H9 (cell line): ENCODE results near the gene HNRNPH2. TPM values are rescaled to one million over a fixed set of nuclear protein-coding genes. Genes with fewer than 3 reads are reported as not detected.

Source experiments
- DNase-seq: peaks from one replicate; pipeline ENCODE4 v3.0.0-alpha.2; 2017
- H2AFZ ChIP-seq: one replicate; pipeline ENCODE4 v1.6.1; 2013; ENCODE audit warnings: mild to moderate bottlenecking, low read length, control low read depth, moderate library complexity
- H2AK5ac ChIP-seq: 2 replicates; pipeline ENCODE4 v1.6.1; 2013; ENCODE audit warnings: low read length, control low read depth, mixed read lengths; ENCODE audit not compliant: insufficient read length
- H2BK120ac ChIP-seq: one replicate; pipeline ENCODE4 v1.6.1; 2013; ENCODE audit warnings: low read depth, mild to moderate bottlenecking, low read length, control low read depth, inconsistent platforms; ENCODE audit not compliant: poor library complexity, severe bottlenecking
- H2BK12ac ChIP-seq: 2 replicates; pipeline ENCODE4 v1.6.1; 2013; ENCODE audit warnings: low read length, control low read depth, mixed read lengths, low read depth; ENCODE audit not compliant: insufficient read length
- H2BK15ac ChIP-seq: 2 replicates; pipeline ENCODE4 v1.6.1; 2013; ENCODE audit warnings: low read depth, low read length, control low read depth
- H2BK20ac ChIP-seq: one replicate; pipeline ENCODE4 v1.6.1; 2013; ENCODE audit warnings: low read depth, mild to moderate bottlenecking, low read length, control low read depth, inconsistent platforms; ENCODE audit not compliant: poor library complexity, severe bottlenecking
- H2BK5ac ChIP-seq: 2 replicates; pipeline ENCODE4 v1.6.1; 2013; ENCODE audit warnings: low read length, control low read depth, mixed read lengths; ENCODE audit not compliant: insufficient read length
- H3K14ac ChIP-seq: 2 replicates; pipeline ENCODE4 v1.6.1; 2013; ENCODE audit warnings: low read length, control low read depth; ENCODE audit not compliant: insufficient read depth
- H3K18ac ChIP-seq: 2 replicates; pipeline ENCODE4 v1.6.1; 2013; ENCODE audit warnings: low read depth, mild to moderate bottlenecking, mixed read lengths, low read length, control low read depth; ENCODE audit not compliant: insufficient read length
- H3K23ac ChIP-seq: 2 replicates; pipeline ENCODE4 v1.6.1; 2013; ENCODE audit warnings: low read length, control low read depth, mixed read lengths, low read depth; ENCODE audit not compliant: insufficient read length
- H3K23me2 ChIP-seq: 2 replicates; pipeline ENCODE4 v1.6.1; 2013; ENCODE audit warnings: low read depth, mild to moderate bottlenecking, mixed read lengths, low read length, control low read depth; ENCODE audit not compliant: insufficient read length, poor library complexity, severe bottlenecking
- H3K27ac ChIP-seq: 2 replicates; pipeline ENCODE4 v1.5.1; 2013; ENCODE audit warnings: low read length, control low read depth, mixed read lengths, low read depth; ENCODE audit not compliant: insufficient read length
- H3K27me3 ChIP-seq: 2 replicates; pipeline ENCODE4 v1.6.1; 2013; ENCODE audit warnings: low read length, control low read depth, inconsistent platforms; ENCODE audit not compliant: insufficient read depth
- H3K4ac ChIP-seq: 2 replicates; pipeline ENCODE4 v1.6.1; 2013; ENCODE audit warnings: low read depth, mild to moderate bottlenecking, control low read depth, inconsistent platforms, low read length, moderate library complexity
- H3K4me1 ChIP-seq: 2 replicates; pipeline ENCODE4 v1.6.1; 2013; ENCODE audit warnings: low read length, control low read depth, inconsistent platforms; ENCODE audit not compliant: insufficient read depth
- H3K4me2 ChIP-seq: 2 replicates; pipeline ENCODE4 v1.6.1; 2013; ENCODE audit warnings: low read length, control low read depth, mixed read lengths; ENCODE audit not compliant: insufficient read length, insufficient read depth
- H3K56ac ChIP-seq: 2 replicates; pipeline ENCODE4 v1.6.1; 2013; ENCODE audit warnings: low read depth, mild to moderate bottlenecking, mixed read lengths, low read length, control low read depth; ENCODE audit not compliant: insufficient read length
- H3K79me1 ChIP-seq: 2 replicates; pipeline ENCODE4 v1.6.1; 2013; ENCODE audit warnings: low read depth, mild to moderate bottlenecking, moderate library complexity, low read length, control low read depth, inconsistent platforms; ENCODE audit not compliant: insufficient read depth, poor library complexity, severe bottlenecking
- H3K79me2 ChIP-seq: 2 replicates; pipeline ENCODE4 v1.6.1; 2013; ENCODE audit warnings: low read length, control low read depth, inconsistent platforms; ENCODE audit not compliant: insufficient read depth
- H3K9ac ChIP-seq: 2 replicates; pipeline ENCODE4 v1.6.1; 2013; ENCODE audit warnings: low read length, control low read depth, mixed read lengths; ENCODE audit not compliant: insufficient read length; ENCODE audit errors: extremely low read depth
- H3K9me3 ChIP-seq: one replicate; pipeline ENCODE4 v1.6.1; 2013; ENCODE audit warnings: low read depth, low read length, inconsistent platforms; ENCODE audit not compliant: control insufficient read depth
- H3T11ph ChIP-seq: one replicate; pipeline ENCODE4 v1.6.1; 2013; ENCODE audit warnings: mild to moderate bottlenecking, low read length, control low read depth, inconsistent platforms
- H4K20me1 ChIP-seq: one replicate; pipeline ENCODE4 v1.6.1; 2013; ENCODE audit not compliant: control insufficient read depth, insufficient read length, insufficient read depth
- H4K5ac ChIP-seq: 2 replicates; pipeline ENCODE4 v1.6.1; 2013; ENCODE audit warnings: low read depth, mild to moderate bottlenecking, mixed read lengths, low read length, control low read depth; ENCODE audit not compliant: insufficient read length
- H4K8ac ChIP-seq: replicated peaks from 2 replicates; pipeline ENCODE4 v1.6.1; 2013; ENCODE audit warnings: low read length, control low read depth, mixed read lengths, low read depth; ENCODE audit not compliant: insufficient read length
- H4K91ac ChIP-seq: 2 replicates; pipeline ENCODE4 v1.6.1; 2013; ENCODE audit warnings: low read depth, mild to moderate bottlenecking, moderate library complexity, mixed read lengths, low read length, control low read depth; ENCODE audit not compliant: insufficient read length
- H3K27ac Mint-ChIP-seq, 3 experiments: 2 replicates in 2 of 3; 3 replicates in 1 of 3; pipeline ENCODE4 v1.8.0; 2020 to 2021; ENCODE audit warnings: mixed read lengths in 3 of 3, mild to moderate bottlenecking in 1 of 3, moderate library complexity in 1 of 3
- H3K27me3 Mint-ChIP-seq: 2 replicates; pipeline ENCODE4 v1.8.0; 2021; ENCODE audit warnings: low read depth, mild to moderate bottlenecking, moderate library complexity, mixed read lengths
- H3K36me3 Mint-ChIP-seq, 3 experiments: 2 replicates in 2 of 3; 3 replicates in 1 of 3; pipeline ENCODE4 v1.8.0; 2020 to 2021; ENCODE audit warnings: low read depth in 3 of 3, mixed read lengths in 3 of 3; ENCODE audit not compliant: insufficient read depth in 1 of 3
- H3K4me1 Mint-ChIP-seq, 2 experiments: 2 replicates each; pipeline ENCODE4 v1.8.0; 2020; ENCODE audit warnings: mixed read lengths in 2 of 2
- H3K4me3 Mint-ChIP-seq, 2 experiments: 2 replicates in 1 of 2; 3 replicates in 1 of 2; pipeline ENCODE4 v1.8.0; 2020 to 2021; ENCODE audit warnings: mild to moderate bottlenecking in 2 of 2, mixed read lengths in 2 of 2, moderate library complexity in 1 of 2
- H3K9me3 Mint-ChIP-seq, 2 experiments: 2 replicates in 1 of 2; 3 replicates in 1 of 2; pipeline ENCODE4 v1.8.0; 2020; ENCODE audit warnings: mild to moderate bottlenecking in 2 of 2, mixed read lengths in 2 of 2, moderate library complexity in 1 of 2
- CTCF ChIP-seq: fragments of 200-600 bp; sonication (generic); conservative IDR thresholded peaks from 3 replicates; pipeline ENCODE4 v1.8.0; 2021; ENCODE audit warnings: antibody characterized with exemption, mild to moderate bottlenecking
- WGBS: extraction: QIAGEN DNeasy Blood & Tissue Kit; methylation state at CpG from one replicate; pipeline ENCODE4 v1.1.7; 2013; ENCODE audit warnings: missing lambda C conversion rate, low lambda C conversion rate, mixed read lengths; ENCODE audit not compliant: insufficient read length; ENCODE audit errors: extremely low coverage; 5-methylcytosine and 5-hydroxymethylcytosine counted together
- total RNA-seq: library from RNA; stranded (reverse); gene quantifications from 2 replicates; pipeline ENCODE4 v1.2.1, GENCODE V29; 2021

The HNRNPH2 gene
- total RNA-seq, 1 experiment from 2014 or later: 60.2 TPM

DNA sequence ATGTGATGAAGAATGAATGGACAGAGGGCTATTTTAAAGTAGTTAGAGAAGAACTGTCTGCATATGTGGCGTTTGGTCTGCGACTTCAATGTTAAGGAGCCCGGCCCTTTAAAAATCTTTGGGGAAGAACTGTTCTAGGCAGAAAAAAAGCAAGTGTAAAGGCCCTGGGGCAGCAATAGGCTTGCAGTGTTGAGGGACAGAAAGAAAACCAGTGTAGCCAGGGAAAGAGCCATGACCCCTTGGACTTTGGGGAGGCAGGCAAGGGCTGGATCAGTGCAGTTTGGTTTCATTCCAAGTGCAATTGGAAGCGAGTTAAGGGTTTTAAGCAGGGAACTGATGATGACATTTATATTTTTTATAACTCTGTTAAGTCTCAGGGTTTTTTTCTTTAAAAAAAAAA lies 8.2 kb upstream of the HNRNPH2 start:
- no peaks in the 10 kb centered on the region for H3K23me2 ChIP-seq
- H4K8ac ChIP-seq: no peak overlapping the region
- Mint-ChIP-seq H3K27me3 (no peaks in the 10 kb centered on the region; the same call in 1 of the 2 replicates), H3K4me1 (no peaks in the 10 kb centered on the region), H3K4me3 (no peak overlapping the region), H3K27ac (no peak overlapping the region), H3K36me3 (peaks cover 27 to 51% (median 51%) of the 10 kb centered on the region in 3 experiments), H3K9me3 (peaks cover 54 to 69% of the 10 kb centered on the region in 2 experiments)
- H4K20me1 ChIP-seq: no peaks in the 10 kb centered on the region
- no peak overlapping the region for H3K4me2 ChIP-seq
- H3K9ac ChIP-seq: no peak overlapping the region
- H4K5ac ChIP-seq: no peak overlapping the region
- no peak overlapping the region for H2AFZ ChIP-seq
- no peak overlapping the region for H3K23ac ChIP-seq
- H2BK120ac ChIP-seq: no peak overlapping the region
- no peak overlapping the region for H3T11ph ChIP-seq
- no peak overlapping the region for H2AK5ac ChIP-seq
- H3K4ac ChIP-seq: no peak overlapping the region
- no peaks in the 10 kb centered on the region for H3K4me1 ChIP-seq
- H3K56ac ChIP-seq: no peak overlapping the region
- no peak overlapping the region for H3K18ac ChIP-seq
- no peak for DNase-seq
- no peaks in the 10 kb centered on the region for H3K79me2 ChIP-seq
- no peak overlapping the region for H2BK5ac ChIP-seq
- no CpG with 5 or more reads among the region's 4 CpGs for WGBS
- peaks cover 32% of the 10 kb centered on the region for H3K9me3 ChIP-seq
- H2BK20ac ChIP-seq: no peak overlapping the region
- no peak overlapping the region for H2BK12ac ChIP-seq
- TF ChIP-seq CTCF: no peak
- no peak overlapping the region for H3K27ac ChIP-seq
- H3K79me1 ChIP-seq: no peaks in the 10 kb centered on the region
- H3K14ac ChIP-seq: no peak overlapping the region
- H3K27me3 ChIP-seq: no peaks in the 10 kb centered on the region
- no peak overlapping the region for H4K91ac ChIP-seq
- no peak overlapping the region for H2BK15ac ChIP-seq
